GM12801 (cell line): ENCODE measurements around the gene ARHGAP44.

ENCODE experiments used
- TF ChIP-seq, protein P1 (sequence below): IDR thresholded peaks from one replicate; pipeline ENCODE4 v1.5.1; 2011; ENCODE audit warnings: control low read depth; ENCODE audit not compliant: insufficient read length; ENCODE audit errors: extremely low read depth

ARHGAP44 gene, protein sequence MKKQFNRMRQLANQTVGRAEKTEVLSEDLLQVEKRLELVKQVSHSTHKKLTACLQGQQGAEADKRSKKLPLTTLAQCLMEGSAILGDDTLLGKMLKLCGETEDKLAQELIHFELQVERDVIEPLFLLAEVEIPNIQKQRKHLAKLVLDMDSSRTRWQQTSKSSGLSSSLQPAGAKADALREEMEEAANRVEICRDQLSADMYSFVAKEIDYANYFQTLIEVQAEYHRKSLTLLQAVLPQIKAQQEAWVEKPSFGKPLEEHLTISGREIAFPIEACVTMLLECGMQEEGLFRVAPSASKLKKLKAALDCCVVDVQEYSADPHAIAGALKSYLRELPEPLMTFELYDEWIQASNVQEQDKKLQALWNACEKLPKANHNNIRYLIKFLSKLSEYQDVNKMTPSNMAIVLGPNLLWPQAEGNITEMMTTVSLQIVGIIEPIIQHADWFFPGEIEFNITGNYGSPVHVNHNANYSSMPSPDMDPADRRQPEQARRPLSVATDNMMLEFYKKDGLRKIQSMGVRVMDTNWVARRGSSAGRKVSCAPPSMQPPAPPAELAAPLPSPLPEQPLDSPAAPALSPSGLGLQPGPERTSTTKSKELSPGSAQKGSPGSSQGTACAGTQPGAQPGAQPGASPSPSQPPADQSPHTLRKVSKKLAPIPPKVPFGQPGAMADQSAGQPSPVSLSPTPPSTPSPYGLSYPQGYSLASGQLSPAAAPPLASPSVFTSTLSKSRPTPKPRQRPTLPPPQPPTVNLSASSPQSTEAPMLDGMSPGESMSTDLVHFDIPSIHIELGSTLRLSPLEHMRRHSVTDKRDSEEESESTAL

DNA sequence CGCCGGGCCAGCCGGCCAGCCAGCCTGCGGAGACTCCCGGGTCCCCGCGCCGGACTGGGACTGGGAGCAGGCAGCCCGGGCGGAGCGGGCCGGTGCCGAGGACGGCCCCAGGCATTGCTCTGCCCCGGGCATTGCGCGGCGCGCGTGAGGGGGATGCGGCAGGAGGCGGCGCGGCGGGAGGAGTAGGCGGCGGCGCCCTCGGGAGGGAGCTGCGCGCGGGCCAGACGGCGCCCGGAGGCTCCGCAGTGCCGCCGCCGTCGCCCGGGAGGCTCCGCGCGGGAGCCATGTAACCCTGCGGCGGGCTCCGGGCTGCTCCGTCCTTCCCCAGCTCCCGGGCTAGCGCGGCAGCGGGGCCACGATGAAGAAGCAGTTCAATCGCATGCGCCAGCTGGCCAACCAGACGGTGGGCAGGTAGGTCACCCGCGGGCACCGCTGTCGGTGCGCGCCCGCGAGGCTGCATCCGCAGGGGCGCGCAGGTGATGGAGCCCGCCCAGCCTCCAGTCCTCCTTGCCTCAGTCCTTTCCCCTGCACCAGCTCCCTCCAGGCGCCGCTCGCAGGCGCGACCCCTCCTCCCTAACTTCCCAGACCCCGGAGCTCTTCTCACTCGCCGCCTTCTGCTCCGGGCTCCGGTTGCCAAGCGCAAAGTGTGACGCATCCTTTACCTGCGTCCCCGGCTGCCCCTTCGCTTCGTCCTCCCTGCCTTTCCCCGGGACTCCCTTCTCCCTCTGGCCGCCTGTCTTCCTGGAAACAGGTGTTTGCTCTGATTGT lies at the start of gene ARHGAP44:
TSS of gene ARHGAP44 (plus strand) at position 18 of the 768 bp plus-strand sequence. CDS start at position 359, 341 bp downstream.
- TF ChIP-seq, protein P1, sequence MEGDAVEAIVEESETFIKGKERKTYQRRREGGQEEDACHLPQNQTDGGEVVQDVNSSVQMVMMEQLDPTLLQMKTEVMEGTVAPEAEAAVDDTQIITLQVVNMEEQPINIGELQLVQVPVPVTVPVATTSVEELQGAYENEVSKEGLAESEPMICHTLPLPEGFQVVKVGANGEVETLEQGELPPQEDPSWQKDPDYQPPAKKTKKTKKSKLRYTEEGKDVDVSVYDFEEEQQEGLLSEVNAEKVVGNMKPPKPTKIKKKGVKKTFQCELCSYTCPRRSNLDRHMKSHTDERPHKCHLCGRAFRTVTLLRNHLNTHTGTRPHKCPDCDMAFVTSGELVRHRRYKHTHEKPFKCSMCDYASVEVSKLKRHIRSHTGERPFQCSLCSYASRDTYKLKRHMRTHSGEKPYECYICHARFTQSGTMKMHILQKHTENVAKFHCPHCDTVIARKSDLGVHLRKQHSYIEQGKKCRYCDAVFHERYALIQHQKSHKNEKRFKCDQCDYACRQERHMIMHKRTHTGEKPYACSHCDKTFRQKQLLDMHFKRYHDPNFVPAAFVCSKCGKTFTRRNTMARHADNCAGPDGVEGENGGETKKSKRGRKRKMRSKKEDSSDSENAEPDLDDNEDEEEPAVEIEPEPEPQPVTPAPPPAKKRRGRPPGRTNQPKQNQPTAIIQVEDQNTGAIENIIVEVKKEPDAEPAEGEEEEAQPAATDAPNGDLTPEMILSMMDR = no peak

DNA sequence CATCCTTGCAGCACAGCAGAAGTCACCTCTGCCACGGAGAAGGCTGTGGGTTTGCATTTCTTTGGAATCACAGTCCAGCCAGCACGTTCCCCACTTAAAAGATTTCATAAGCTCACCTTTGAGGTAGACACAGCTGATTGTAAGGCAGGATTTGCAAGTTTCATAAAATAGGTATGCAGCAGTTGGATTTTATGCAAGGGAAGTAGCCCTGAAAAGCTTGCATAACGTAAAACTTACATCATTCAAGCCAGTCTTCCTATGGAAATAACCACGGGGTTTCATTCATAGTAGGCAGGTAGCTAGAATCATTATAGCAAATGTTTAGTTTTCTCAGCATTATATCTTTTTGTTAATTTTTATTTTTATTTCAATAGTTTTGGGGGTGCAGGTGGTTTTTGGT lies 49.8 kb upstream of the ARHGAP44 start:
- TF ChIP-seq, protein P1 = no peak

DNA sequence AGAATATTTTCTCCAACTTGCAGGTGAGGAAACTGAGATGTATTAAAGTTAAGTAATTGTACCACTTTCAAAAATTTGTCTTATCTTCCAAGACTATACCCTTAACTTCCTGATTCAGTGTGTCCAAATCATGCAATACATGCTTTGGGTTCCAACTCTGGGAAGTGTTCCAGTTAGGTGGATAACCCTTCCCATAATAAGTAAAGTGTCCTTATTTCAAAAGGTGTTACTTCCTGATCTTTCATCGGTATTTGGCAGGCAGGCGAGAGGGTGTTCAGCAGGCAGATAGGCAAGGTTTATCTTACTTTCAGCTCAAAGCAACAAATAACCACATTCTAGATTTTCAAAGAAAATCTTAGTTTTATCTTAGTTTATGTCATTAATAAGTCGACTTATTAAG lies 46.3 kb upstream of the ARHGAP44 start:
- TF ChIP-seq, protein P1 = no peak

DNA sequence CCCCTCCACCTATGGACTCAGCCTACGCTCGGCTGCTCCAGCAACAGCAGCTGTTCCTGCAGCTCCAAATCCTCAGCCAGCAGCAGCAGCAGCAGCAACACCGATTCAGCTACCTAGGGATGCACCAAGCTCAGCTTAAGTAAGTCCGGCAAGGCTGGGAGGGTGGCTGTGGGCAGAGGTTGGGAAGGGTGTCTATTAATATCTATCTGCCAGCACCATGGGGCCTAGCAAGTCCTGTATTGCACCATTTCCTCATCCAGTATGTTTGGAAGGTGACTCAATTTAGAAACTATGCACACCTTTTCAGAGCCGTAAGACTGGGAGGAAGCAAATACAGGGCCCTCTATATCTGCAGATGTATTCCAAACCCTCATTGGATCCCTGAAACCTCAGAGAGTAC lies 45.0 kb upstream of the ARHGAP44 start:
- TF ChIP-seq, protein P1 = no peak

DNA sequence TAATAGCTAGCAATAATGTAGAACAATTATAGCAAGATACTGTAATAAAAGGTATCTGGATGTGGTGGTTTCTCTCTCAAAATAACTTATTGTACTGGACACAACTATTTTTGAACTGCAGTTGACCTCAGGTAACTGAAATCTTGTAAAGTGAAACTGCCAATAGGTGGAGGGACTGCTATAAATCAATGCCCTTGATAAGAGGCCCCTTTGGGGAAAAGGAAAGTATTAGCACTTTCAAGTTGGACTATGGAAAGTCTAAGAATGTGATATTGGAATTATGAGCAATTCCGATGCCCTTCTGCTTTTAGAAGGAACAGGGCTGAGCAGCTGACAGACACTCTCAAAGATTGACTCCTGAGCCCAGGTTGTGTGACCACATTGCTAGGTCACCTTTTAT lies 44.5 kb upstream of the ARHGAP44 start:
- TF ChIP-seq, protein P1 = no peak

DNA sequence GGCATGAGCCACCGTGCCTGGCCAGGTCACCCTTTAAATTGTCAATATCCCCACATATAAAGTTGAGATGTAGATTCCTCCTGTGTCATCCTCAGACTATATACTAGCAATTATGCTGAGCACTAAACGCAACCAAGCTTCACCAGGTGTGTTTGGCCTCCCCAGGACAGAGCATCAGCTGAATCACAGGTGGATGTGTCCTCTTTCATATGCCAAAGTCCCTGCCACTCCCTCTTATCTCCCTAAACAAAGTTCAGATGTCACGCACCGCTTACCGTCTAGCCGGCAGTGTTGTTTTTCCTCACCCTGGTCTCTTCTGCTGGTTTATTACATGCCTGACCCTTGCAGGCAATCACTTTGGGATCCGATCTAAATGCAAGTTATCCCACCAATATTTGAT lies 43.8 kb upstream of the ARHGAP44 start:
- TF ChIP-seq, protein P1 = no peak

DNA sequence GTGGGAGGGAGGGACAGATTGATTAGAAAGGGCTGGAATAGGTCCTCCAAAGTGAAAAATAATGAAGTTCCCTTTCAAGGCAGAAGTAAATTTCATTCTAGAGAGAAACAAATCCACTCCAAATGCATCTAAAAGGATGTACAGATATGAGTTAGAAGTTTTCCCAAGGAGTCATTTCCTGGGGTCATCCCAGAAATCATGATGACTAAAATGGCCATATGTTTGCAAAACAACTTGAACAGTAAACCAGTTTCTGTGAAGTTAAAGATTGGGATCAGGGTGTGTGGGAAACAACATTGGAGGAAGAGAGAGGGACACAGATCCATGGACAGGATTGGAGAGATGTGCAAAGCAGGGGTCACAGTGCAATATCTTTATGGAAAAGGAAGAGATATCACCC lies 32.5 kb upstream of the ARHGAP44 start:
- TF ChIP-seq, protein P1 = no peak
